IMR-90 (cell line): ENCODE results near the gene SAMD15. TPM values are rescaled to one million over a fixed set of nuclear protein-coding genes. Genes with fewer than 3 reads are reported as not detected.

ENCODE experiments used
- ATAC-seq: fragments of 200-7000 bp; cut with Tn5 transposase; 2 replicates; pipeline ENCODE4 v1.9.1; 2020; ENCODE audit warnings: low read depth, mild to moderate bottlenecking, moderate library complexity
- BruUV-seq: library from RNA; stranded (reverse); fragments of 400-500 nt; replicated peaks from 2 replicates; lab custom pipeline; 2021; lab: Mats Ljungman, UMichigan
- CTCF ChIA-PET: fragments of 300-600 bp; formaldehyde crosslinking; extraction: SDS; loops from one replicate; lab custom pipeline; 2021; ENCODE audit warnings: antibody characterized with exemption; lab: Yijun Ruan, JAX
- POLR2A ChIA-PET: fragments of 300-600 bp; sonication (Branson Sonifier 250); formaldehyde crosslinking; loops from one replicate; lab custom pipeline; 2022; ENCODE audit warnings: antibody characterized with exemption; ENCODE audit not compliant: unreplicated experiment; lab: Charles Lee
- DNase-seq: peaks from one replicate; pipeline ENCODE4 v3.0.0; 2013
- H2AFZ ChIP-seq: replicated peaks from 2 replicates; pipeline ENCODE3; 2013; ENCODE audit warnings: low read length, mild to moderate bottlenecking; ENCODE audit not compliant: poor library complexity
- H2AK5ac ChIP-seq: 2 replicates; pipeline ENCODE4 v1.6.1; 2013; ENCODE audit warnings: low read depth, low read length, inconsistent platforms
- H2AK9ac ChIP-seq: replicated peaks from 2 replicates; pipeline ENCODE3; 2013; ENCODE audit warnings: mild to moderate bottlenecking, low read depth, low read length, moderate library complexity; ENCODE audit not compliant: poor library complexity
- H2BK120ac ChIP-seq: 2 replicates; pipeline ENCODE4 v1.6.1; 2013; ENCODE audit warnings: low read depth, low read length, inconsistent platforms
- H2BK15ac ChIP-seq: 3 replicates; pipeline ENCODE4 v1.6.1; 2013; ENCODE audit warnings: low read depth, low read length, inconsistent platforms
- H2BK20ac ChIP-seq: 2 replicates; pipeline ENCODE4 v1.6.1; 2013; ENCODE audit warnings: low read depth, mild to moderate bottlenecking, inconsistent platforms, low read length, moderate library complexity
- H2BK5ac ChIP-seq: 2 replicates; pipeline ENCODE4 v1.6.1; 2013; ENCODE audit warnings: mild to moderate bottlenecking, low read depth, low read length, inconsistent platforms; ENCODE audit not compliant: poor library complexity, severe bottlenecking
- H3K14ac ChIP-seq: replicated peaks from 2 replicates; pipeline ENCODE4 v1.6.1; 2013; ENCODE audit warnings: low read depth, low read length, inconsistent platforms
- H3K18ac ChIP-seq: 2 replicates; pipeline ENCODE4 v1.6.1; 2013; ENCODE audit warnings: low read depth, low read length, control low read depth
- H3K23ac ChIP-seq: 2 replicates; pipeline ENCODE4 v1.6.1; 2013; ENCODE audit warnings: low read depth, low read length, inconsistent platforms
- H3K27ac ChIP-seq: 2 replicates; pipeline ENCODE4 v1.5.1; 2013; ENCODE audit warnings: mild to moderate bottlenecking, control low read depth, low read length; ENCODE audit not compliant: insufficient read depth
- H3K27me3 ChIP-seq: 2 replicates; pipeline ENCODE4 v1.6.1; 2013; ENCODE audit warnings: low read length; ENCODE audit not compliant: control insufficient read depth, insufficient read depth
- H3K36me3 ChIP-seq: 2 replicates; pipeline ENCODE4 v1.6.1; 2013; ENCODE audit warnings: low read length, mixed read lengths; ENCODE audit not compliant: control insufficient read depth, insufficient read depth
- H3K4ac ChIP-seq: 2 replicates; pipeline ENCODE4 v1.6.1; 2013; ENCODE audit warnings: low read depth, low read length, inconsistent platforms
- H3K4me1 ChIP-seq: 2 replicates; pipeline ENCODE4 v1.6.1; 2013; ENCODE audit warnings: low read length, mixed read lengths; ENCODE audit not compliant: control insufficient read depth, insufficient read depth
- H3K4me2 ChIP-seq: 2 replicates; pipeline ENCODE4 v1.6.1; 2013; ENCODE audit warnings: low read depth, mild to moderate bottlenecking, control low read depth, low read length, moderate library complexity
- H3K4me3 ChIP-seq: 2 replicates; pipeline ENCODE4 v1.5.1; 2013; ENCODE audit warnings: low read depth, mild to moderate bottlenecking, control low read depth, low read length, moderate library complexity; ENCODE audit not compliant: insufficient read depth
- H3K56ac ChIP-seq: 2 replicates; pipeline ENCODE4 v1.6.1; 2013; ENCODE audit warnings: low read length, inconsistent platforms; ENCODE audit not compliant: insufficient read depth; ENCODE audit errors: extremely low read depth
- H3K79me1 ChIP-seq, 2 experiments: 2 replicates each; pipeline ENCODE4 v1.6.1; 2013; ENCODE audit warnings: low read length in 2 of 2, inconsistent platforms in 1 of 2, low read depth in 1 of 2
- H3K9ac ChIP-seq: 2 replicates; pipeline ENCODE4 v1.6.1; 2013; ENCODE audit warnings: low read depth, low read length, control low read depth
- H3K9me1 ChIP-seq: 2 replicates; pipeline ENCODE4 v1.6.1; 2013; ENCODE audit warnings: low read length, inconsistent platforms; ENCODE audit not compliant: insufficient read depth
- H3K9me3 ChIP-seq: 2 replicates; pipeline ENCODE4 v1.6.1; 2013; ENCODE audit warnings: low read length; ENCODE audit not compliant: control insufficient read depth, insufficient read depth
- H4K20me1 ChIP-seq: 2 replicates; pipeline ENCODE4 v1.6.1; 2013; ENCODE audit warnings: low read length, inconsistent platforms; ENCODE audit not compliant: insufficient read depth
- H4K5ac ChIP-seq: 2 replicates; pipeline ENCODE4 v1.6.1; 2013; ENCODE audit warnings: mild to moderate bottlenecking, low read depth, low read length, control low read depth
- H4K8ac ChIP-seq, 2 experiments: 2 replicates each; pipeline ENCODE4 v1.6.1; 2013; ENCODE audit warnings: low read depth in 2 of 2, low read length in 2 of 2, control low read depth in 1 of 2, inconsistent platforms in 1 of 2
- H4K91ac ChIP-seq: 2 replicates; pipeline ENCODE4 v1.6.1; 2013; ENCODE audit warnings: low read depth, low read length, inconsistent platforms; ENCODE audit not compliant: insufficient read depth
- BHLHE40 ChIP-seq: fragments of 150-350 bp; IDR thresholded peaks from 2 replicates; pipeline ENCODE4 v1.6.1; 2016; ENCODE audit warnings: mild to moderate bottlenecking, low read depth, low read length
- CEBPB ChIP-seq: IDR thresholded peaks from 2 replicates; pipeline ENCODE4 v1.6.1; 2012; ENCODE audit warnings: low read depth, low read length, improper control_type of control experiment
- ELK1 ChIP-seq: fragments of 150-350 bp; IDR thresholded peaks from 2 replicates; pipeline ENCODE4 v1.6.1; 2016; ENCODE audit warnings: low read depth, mild to moderate bottlenecking, low read length, moderate library complexity, borderline replicate concordance
- FOS ChIP-seq: fragments of 150-350 bp; IDR thresholded peaks from 2 replicates; pipeline ENCODE4 v1.6.1; 2016; ENCODE audit warnings: low read depth, low read length
- MAFK ChIP-seq: IDR thresholded peaks from 2 replicates; pipeline ENCODE4 v1.6.1; 2012; ENCODE audit warnings: low read depth, low read length, improper control_type of control experiment
- MAZ ChIP-seq: IDR thresholded peaks from 2 replicates; pipeline ENCODE4 v1.6.1; 2012; ENCODE audit warnings: low read depth, mild to moderate bottlenecking, low read length, improper control_type of control experiment, moderate library complexity, borderline replicate concordance
- RAD21 ChIP-seq: IDR thresholded peaks from 2 replicates; pipeline ENCODE4 v1.6.1; 2012; ENCODE audit warnings: low read length, improper control_type of control experiment
- SMC3 ChIP-seq: fragments of 150-350 bp; IDR thresholded peaks from 2 replicates; pipeline ENCODE4 v1.6.1; 2016; ENCODE audit warnings: low read depth, mild to moderate bottlenecking, antibody characterized with exemption, low read length, moderate library complexity
- WGBS, 2 experiments: methylation state at CpG; one replicate each; pipeline versions ENCODE4 v1.1.5 to v1.1.7; 2013; ENCODE audit warnings: missing lambda C conversion rate in 2 of 2; ENCODE audit not compliant: insufficient read length in 1 of 2; ENCODE audit errors: extremely low coverage in 2 of 2; 5-methylcytosine and 5-hydroxymethylcytosine counted together
- dilution Hi-C: fragments of 300-500 bp; cut with HindIII; formaldehyde crosslinking; loops from one replicate; pipeline ENCODE4 v1.14.3; 2018; ENCODE audit warnings: low sequenced_read_pairs; ENCODE audit not compliant: unreplicated experiment
- in situ Hi-C: fragments of 300-500 bp; cut with MboI; formaldehyde crosslinking; loops from 3 replicates; pipeline ENCODE4 v1.14.3; 2019; ENCODE audit warnings: low sequenced_read_pairs, inconsistent platforms, mixed read lengths
- intact Hi-C: fragments of 100-400 bp; cut with micrococcal nuclease; formaldehyde crosslinking; loops from 2 replicates; pipeline ENCODE4 v1.10.0; 2022
- polyA plus RNA-seq, 3 experiments: library from polyadenylated mRNA; depleted of rRNA; stranded (reverse); fragments of >200 nt; gene quantifications; 2 replicates each; pipeline ENCODE4 v1.2.3, GENCODE V29; 2012; ENCODE audit warnings: low replicate concordance in 1 of 3
- total RNA-seq: library from RNA; depleted of rRNA; stranded (reverse); fragments of >200 nt; gene quantifications from 2 replicates; pipeline ENCODE4 v1.2.3, GENCODE V29; 2012
- TF ChIP-seq, protein P1 (sequence below): conservative IDR thresholded peaks from 2 replicates; pipeline ENCODE4 v1.5.1; 2012; ENCODE audit warnings: mild to moderate bottlenecking, low read depth, low read length, improper control_type of control experiment

SAMD15 gene
- total and polyA plus RNA-seq, 2 of the 4 experiments (the other 2 are of a cell fraction): 0.68 to 1.3 TPM

- Histone ChIP-seq H3K27me3 (no peaks in the 10 kb centered on the region), H4K5ac (no peak overlapping the region), H4K91ac (no peak overlapping the region), H3K56ac (no peak overlapping the region), H4K8ac (no peak overlapping the region), H3K14ac (no peak overlapping the region), H3K4me3 (no peak overlapping the region), H3K18ac (no peak overlapping the region), H3K4me2 (no peak overlapping the region), H2AK9ac (no peak overlapping the region), H2BK15ac (no peak overlapping the region), H3K36me3 (no peaks in the 10 kb centered on the region), H2AFZ (no peak overlapping the region), H3K4ac (no peak overlapping the region), H3K9me1 (0 out of 2 replicates have a peak, but pooled peaks cover 4% of the 10 kb centered on the region), H3K9ac (no peak overlapping the region), H2BK5ac (no peak overlapping the region), H3K79me1 (no peaks in the 10 kb centered on the region), H3K27ac (no peak overlapping the region), H2BK120ac (no peak overlapping the region), H3K23ac (no peak overlapping the region), H3K9me3 (no peaks in the 10 kb centered on the region), H2BK20ac (no peak overlapping the region), H2AK5ac (no peak overlapping the region), H4K20me1 (no peaks in the 10 kb centered on the region), H3K4me1 (peaks cover 2% of the 10 kb centered on the region; the same call in 1 of the 2 replicates)
- in situ Hi-C loops (no loop called here), intact Hi-C loops (no loop called here), dilution Hi-C loops (no loop called here)
- DNase-seq (no peak), ATAC-seq (no peak)
- no TSS peak for BruUV-seq
- ChIA-PET POLR2A (no interaction called here), CTCF (interaction anchor here (1.0 kb wide), 1 partner anchor 19 kb away, joined by 3 read pairs; no protein-coding TSS in a partner anchor)
- TF ChIP-seq BHLHE40: no peak
- no peak for TF ChIP-seq RAD21
- TF ChIP-seq FOS: no peak
- no peak for TF ChIP-seq ELK1
- no peak for TF ChIP-seq MAFK
- TF ChIP-seq MAZ: no peak
- no peak for TF ChIP-seq CEBPB
- TF ChIP-seq, protein P1, sequence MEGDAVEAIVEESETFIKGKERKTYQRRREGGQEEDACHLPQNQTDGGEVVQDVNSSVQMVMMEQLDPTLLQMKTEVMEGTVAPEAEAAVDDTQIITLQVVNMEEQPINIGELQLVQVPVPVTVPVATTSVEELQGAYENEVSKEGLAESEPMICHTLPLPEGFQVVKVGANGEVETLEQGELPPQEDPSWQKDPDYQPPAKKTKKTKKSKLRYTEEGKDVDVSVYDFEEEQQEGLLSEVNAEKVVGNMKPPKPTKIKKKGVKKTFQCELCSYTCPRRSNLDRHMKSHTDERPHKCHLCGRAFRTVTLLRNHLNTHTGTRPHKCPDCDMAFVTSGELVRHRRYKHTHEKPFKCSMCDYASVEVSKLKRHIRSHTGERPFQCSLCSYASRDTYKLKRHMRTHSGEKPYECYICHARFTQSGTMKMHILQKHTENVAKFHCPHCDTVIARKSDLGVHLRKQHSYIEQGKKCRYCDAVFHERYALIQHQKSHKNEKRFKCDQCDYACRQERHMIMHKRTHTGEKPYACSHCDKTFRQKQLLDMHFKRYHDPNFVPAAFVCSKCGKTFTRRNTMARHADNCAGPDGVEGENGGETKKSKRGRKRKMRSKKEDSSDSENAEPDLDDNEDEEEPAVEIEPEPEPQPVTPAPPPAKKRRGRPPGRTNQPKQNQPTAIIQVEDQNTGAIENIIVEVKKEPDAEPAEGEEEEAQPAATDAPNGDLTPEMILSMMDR: no peak
- TF ChIP-seq SMC3: no peak
- no CpG with 5 or more reads among the region's 3 CpGs for WGBS, 2 experiments
Observed at GRCh38 chr14:77335576-77335975, 41.6 kb upstream of the SAMD15 start.
